Lower leg skin (tissue), 4 donors: ENCODE data around the gene PAK4. TPM values are rescaled to one million over a fixed set of nuclear protein-coding genes. Genes with fewer than 3 reads are reported as not detected.

Experiments used
- DNase-seq, 2 donors: peaks; one replicate each; pipeline ENCODE4 v3.0.0-alpha.2; 2019; ENCODE audit warnings: low spot score in 2 of 2
- H3K4me3 ChIP-seq: fragments of 200-600 bp; sonication (generic); 2 replicates; pipeline ENCODE4 v1.5.1; 2017; ENCODE audit warnings: mild to moderate bottlenecking, low read depth; ENCODE audit not compliant: poor library complexity, severe bottlenecking
- POLR2A ChIP-seq, 2 donors: fragments of 450-650 bp; IDR thresholded peaks; one replicate each; pipeline ENCODE4 v1.6.1; 2016 to 2017; ENCODE audit warnings: antibody characterized with exemption in 2 of 2, mild to moderate bottlenecking in 1 of 2, moderate library complexity in 1 of 2
- WGBS, 2 donors: methylation state at CpG; one replicate each; pipeline ENCODE4 v1.1.5; 2018; 5-methylcytosine and 5-hydroxymethylcytosine counted together
- intact Hi-C: fragments of 100-400 bp; cut with DNase I; formaldehyde crosslinking; loops from one replicate; pipeline ENCODE4 v1.15.0; 2023; ENCODE audit warnings: low total_unique reads
- total RNA-seq, 4 donors: library from RNA; depleted of rRNA; stranded (reverse); fragments of >200 nt; gene quantifications; one replicate each; pipeline ENCODE4 v1.1.0, GENCODE V29; 2016
- TF ChIP-seq, protein P1 (sequence below), 3 donors: fragments of 450-650 bp; IDR thresholded peaks; one replicate each; pipeline ENCODE4 v1.5.1; 2016; ENCODE audit warnings: antibody characterized with exemption in 3 of 3, mild to moderate bottlenecking in 3 of 3, moderate library complexity in 2 of 3

The PAK4 gene
- total RNA-seq, 4 donors from 2014 or later = 30.9 to 65.7 (median 40.1) TPM

DNA sequence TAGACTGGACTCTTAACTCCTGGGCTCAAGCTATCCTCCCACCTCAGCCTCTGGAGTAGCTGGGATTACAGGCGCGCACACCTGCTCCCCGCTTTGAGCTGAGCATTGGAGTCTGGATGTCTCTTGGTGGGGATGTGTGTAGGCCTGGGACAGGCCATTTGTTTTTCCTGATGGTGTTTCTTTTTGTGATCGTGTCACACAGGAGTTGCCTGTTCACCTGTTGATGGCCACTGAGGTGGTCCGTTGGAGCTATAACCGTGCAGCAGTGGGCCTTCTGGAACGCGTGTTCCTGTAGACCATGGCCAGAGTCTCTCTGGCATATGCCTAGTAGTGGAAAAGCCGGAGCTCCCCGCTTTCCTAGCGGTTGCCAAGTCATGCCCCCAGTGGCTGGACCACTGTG is 3.5 kb downstream of the PAK4 start:
- intact Hi-C loops = loop anchor here (10.0 kb wide), 1 partner anchor 56 kb away; no protein-coding TSS in a partner anchor
- no peak for DNase-seq
- H3K4me3 ChIP-seq = no peak overlapping the region
- no peak for TF ChIP-seq POLR2A (IDR thresholded peaks at IDR 0.05)
- TF ChIP-seq, protein P1, sequence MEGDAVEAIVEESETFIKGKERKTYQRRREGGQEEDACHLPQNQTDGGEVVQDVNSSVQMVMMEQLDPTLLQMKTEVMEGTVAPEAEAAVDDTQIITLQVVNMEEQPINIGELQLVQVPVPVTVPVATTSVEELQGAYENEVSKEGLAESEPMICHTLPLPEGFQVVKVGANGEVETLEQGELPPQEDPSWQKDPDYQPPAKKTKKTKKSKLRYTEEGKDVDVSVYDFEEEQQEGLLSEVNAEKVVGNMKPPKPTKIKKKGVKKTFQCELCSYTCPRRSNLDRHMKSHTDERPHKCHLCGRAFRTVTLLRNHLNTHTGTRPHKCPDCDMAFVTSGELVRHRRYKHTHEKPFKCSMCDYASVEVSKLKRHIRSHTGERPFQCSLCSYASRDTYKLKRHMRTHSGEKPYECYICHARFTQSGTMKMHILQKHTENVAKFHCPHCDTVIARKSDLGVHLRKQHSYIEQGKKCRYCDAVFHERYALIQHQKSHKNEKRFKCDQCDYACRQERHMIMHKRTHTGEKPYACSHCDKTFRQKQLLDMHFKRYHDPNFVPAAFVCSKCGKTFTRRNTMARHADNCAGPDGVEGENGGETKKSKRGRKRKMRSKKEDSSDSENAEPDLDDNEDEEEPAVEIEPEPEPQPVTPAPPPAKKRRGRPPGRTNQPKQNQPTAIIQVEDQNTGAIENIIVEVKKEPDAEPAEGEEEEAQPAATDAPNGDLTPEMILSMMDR (IDR thresholded peaks at IDR 0.05) = no peak
- WGBS, 2 donors = 94 to 97% methylated on average over 11 of the region's 11 CpGs

DNA sequence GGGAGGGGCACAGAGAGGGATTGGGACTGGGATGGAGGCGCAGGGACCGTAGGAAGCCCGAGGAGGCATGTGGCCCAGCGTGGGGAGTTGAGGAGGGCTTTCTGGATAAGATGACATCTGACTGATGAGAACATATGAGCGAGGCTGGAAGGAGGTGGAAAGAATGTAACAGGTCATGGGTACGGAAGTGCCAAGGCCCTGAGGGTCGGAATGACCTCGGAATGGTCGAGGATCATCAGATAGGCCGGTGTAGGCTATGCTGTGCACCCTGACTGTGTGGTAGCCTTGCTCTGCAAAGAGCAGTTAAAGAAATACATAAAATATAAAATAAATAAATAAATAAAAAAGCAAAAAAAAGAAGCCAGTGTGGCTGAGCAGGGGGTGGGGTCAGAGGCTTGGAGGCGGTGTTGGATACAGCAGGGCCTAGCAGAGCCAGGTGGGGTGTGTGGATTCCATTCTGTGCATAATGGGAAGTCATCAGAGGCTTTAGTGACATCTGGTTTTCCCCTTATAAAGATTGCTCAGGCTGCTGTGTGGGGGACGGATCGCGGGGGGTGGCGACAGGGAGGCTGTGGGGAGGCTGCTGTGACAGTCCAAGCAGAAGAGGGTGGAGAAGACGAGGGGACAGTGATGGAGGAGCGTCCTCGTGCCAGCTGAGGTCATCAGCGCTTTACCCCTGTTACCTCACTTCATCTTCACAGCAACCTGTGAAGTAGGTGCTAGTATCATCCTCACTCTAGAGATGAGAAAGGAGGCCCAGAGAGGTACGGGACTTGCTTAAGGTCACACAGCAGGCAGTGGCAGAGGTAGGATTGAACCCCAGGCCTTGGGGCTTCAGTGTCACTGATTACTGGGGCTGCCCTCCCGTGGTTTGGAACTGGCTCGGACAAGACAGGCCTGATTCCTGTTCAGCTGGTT is 5.0 kb downstream of the PAK4 start:
- H3K4me3 ChIP-seq = no peak overlapping the region
- DNase-seq = no peak
- WGBS, 2 donors = 69 to 75% methylated on average over 22 of the region's 22 CpGs
- intact Hi-C loops = no loop called here
- no peak for TF ChIP-seq POLR2A (IDR thresholded peaks at IDR 0.05)
- TF ChIP-seq, protein P1 (IDR thresholded peaks at IDR 0.05) = no peak

- DNase-seq = no peak
- intact Hi-C loops = no loop called here
- H3K4me3 ChIP-seq = no peak overlapping the region
- no peak for TF ChIP-seq POLR2A (IDR thresholded peaks at IDR 0.05)
- TF ChIP-seq, protein P1 (IDR thresholded peaks at IDR 0.05) = no peak
- 46 to 55% methylated on average over 18 of the region's 18 CpGs for WGBS, 2 donors
These were observed 5.7 kb downstream of the PAK4 start for GRCh38 chr19:39131255-39131755.

DNA sequence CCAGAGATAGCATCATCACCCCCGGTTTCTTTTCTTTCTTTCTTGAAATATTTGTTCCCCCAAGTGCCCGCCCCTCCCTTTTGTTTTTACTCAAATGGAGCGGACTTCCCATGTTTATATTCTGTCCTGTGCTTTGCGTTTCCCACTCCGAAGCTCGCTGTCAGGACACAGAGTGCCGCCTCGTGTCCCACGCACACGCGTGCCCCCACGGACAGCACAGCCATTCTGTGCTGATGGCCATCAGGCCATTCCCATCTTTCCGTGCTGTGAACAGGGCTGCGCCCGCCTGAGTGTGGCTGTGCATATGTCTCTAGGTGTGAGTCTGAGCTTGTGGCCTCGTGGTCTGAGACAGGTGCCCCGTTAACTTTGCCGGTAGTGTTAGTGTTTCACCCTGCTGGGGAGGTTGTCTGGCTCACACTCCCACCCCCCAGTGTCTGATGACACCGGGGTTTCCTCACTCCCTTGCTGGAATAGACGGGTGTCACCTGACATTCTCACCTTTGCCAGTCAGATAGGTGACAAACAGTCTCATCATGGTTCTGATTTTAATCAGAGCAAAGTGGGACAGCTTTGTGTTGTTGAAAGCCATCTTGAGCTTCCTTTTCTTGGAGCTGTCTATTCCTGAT is 6.9 kb downstream of the PAK4 start:
- TF ChIP-seq, protein P1 (IDR thresholded peaks at IDR 0.05) = no peak
- TF ChIP-seq POLR2A (IDR thresholded peaks at IDR 0.05) = no peak
- WGBS, 2 donors = 69 to 77% methylated on average over 20 of the region's 20 CpGs
- intact Hi-C loops = no loop called here

GRCh38 chr19:39133431-39134270 is 8.1 kb downstream of the PAK4 start:
- WGBS, 2 donors = 37 to 60% methylated on average over 23 of the region's 23 CpGs
- H3K4me3 ChIP-seq = no peak overlapping the region
- intact Hi-C loops = no loop called here
- TF ChIP-seq, protein P1 (IDR thresholded peaks at IDR 0.05) = no peak
- no peak for TF ChIP-seq POLR2A (IDR thresholded peaks at IDR 0.05)
- DNase-seq = no peak

More for the DNA sequence above, 6.9 kb downstream of the PAK4 start:
- no peak overlapping the region for H3K4me3 ChIP-seq
- DNase-seq = no peak
